HCT116 (cell line): ENCODE results near the gene MUC21. TPM values are rescaled to one million over a fixed set of nuclear protein-coding genes. Genes with fewer than 3 reads are reported as not detected.

Experiments
- ATAC-seq: fragments of 200-7000 bp; cut with Tn5 transposase; 2 replicates; pipeline ENCODE4 v1.9.1; 2020; ENCODE audit warnings: mild to moderate bottlenecking, moderate library complexity
- BruUV-seq: library from RNA; stranded (reverse); fragments of 400-500 nt; replicated peaks from 2 replicates; lab custom pipeline; 2021; lab: Mats Ljungman, UMichigan
- CTCF ChIA-PET: fragments of 300-600 bp; sonication (Branson Sonifier 250); formaldehyde crosslinking; loops from one replicate; lab custom pipeline; 2021; ENCODE audit warnings: antibody characterized with exemption; lab: Charles Lee
- POLR2A ChIA-PET: fragments of 300-600, 350-600 bp; sonication (Branson Sonifier 250); formaldehyde crosslinking; loops from one replicate; lab custom pipeline; 2021; ENCODE audit warnings: antibody characterized with exemption; lab: Charles Lee
- RAD21 ChIA-PET, 2 experiments: fragments of 300-600 bp; sonication (Branson Sonifier 250); formaldehyde crosslinking; loops; one replicate each; lab custom pipeline; 2023; ENCODE audit warnings: low total read pairs in 2 of 2; ENCODE audit not compliant: uncharacterized antibody in 2 of 2, unreplicated experiment in 2 of 2, low non-redundant PET in 1 of 2; lab: Charles Lee
- DNase-seq: peaks from one replicate; pipeline ENCODE4 v3.0.0-alpha.2; 2010; ENCODE audit warnings: low read depth, low spot score
- H2AFZ ChIP-seq: fragments of 200-600 bp; shearing (Covaris generic), sonication (generic); 2 replicates; pipeline ENCODE4 v1.6.1; 2017; ENCODE audit warnings: low read depth, mixed run types, mixed read lengths, antibody characterized with exemption, low read length; ENCODE audit not compliant: poor library complexity, severe bottlenecking
- H3K27ac ChIP-seq: 2 replicates; pipeline ENCODE4 v1.5.1; 2012; ENCODE audit warnings: low read depth, low read length
- H3K27me3 ChIP-seq: fragments of 200-600 bp; sonication (generic); 2 replicates; pipeline ENCODE4 v1.6.1; 2016; ENCODE audit warnings: mixed run types, low read length, mixed read lengths; ENCODE audit not compliant: insufficient read depth
- H3K36me3 ChIP-seq, 2 experiments: fragments of 200-500 bp in 1 of 2; fragments of 200-600 bp in 1 of 2; sonication (Bioruptor generic) in 1 of 2; sonication (generic) in 1 of 2; 2 replicates each; pipeline versions ENCODE4 v1.5.1 to v1.6.1; 2014 to 2016; ENCODE audit warnings: low read length in 2 of 2, inconsistent platforms in 1 of 2, mixed read lengths in 1 of 2, mixed run types in 1 of 2; ENCODE audit not compliant: insufficient read depth in 2 of 2, control insufficient read depth in 1 of 2
- H3K4me1 ChIP-seq, 2 experiments: fragments of 200-600 bp in 1 of 2; sonication (generic) in 1 of 2; 2 replicates each; pipeline versions ENCODE4 v1.5.1 to v1.6.1; 2012 to 2017; ENCODE audit warnings: low read length in 2 of 2, inconsistent platforms in 1 of 2, mild to moderate bottlenecking in 1 of 2, mixed read lengths in 1 of 2, mixed run types in 1 of 2, moderate library complexity in 1 of 2; ENCODE audit not compliant: insufficient read depth in 2 of 2, control insufficient read depth in 1 of 2
- H3K4me2 ChIP-seq: fragments of 200-600 bp; sonication (generic); 2 replicates; pipeline ENCODE4 v1.6.1; 2017; ENCODE audit warnings: mixed run types, low read length, mixed read lengths
- H3K4me3 ChIP-seq, 2 experiments: fragments of 200-600 bp in 1 of 2; sonication (generic) in 1 of 2; replicated peaks in 1 of 2; 2 replicates each; pipeline ENCODE4 v1.5.1; 2011 to 2016; ENCODE audit warnings: low read length in 2 of 2, control low read depth in 1 of 2, low read depth in 1 of 2, mild to moderate bottlenecking in 1 of 2, mixed read lengths in 1 of 2, mixed run types in 1 of 2
- H3K79me2 ChIP-seq: fragments of 200-600 bp; sonication (generic); 2 replicates; pipeline ENCODE4 v1.6.1; 2017; ENCODE audit warnings: mild to moderate bottlenecking, mixed run types, low read length, moderate library complexity, mixed read lengths; ENCODE audit not compliant: insufficient read depth
- H3K9ac ChIP-seq: fragments of 200-600 bp; sonication (generic); 2 replicates; pipeline ENCODE4 v1.6.1; 2016; ENCODE audit warnings: low read length, mixed read lengths
- H3K9me2 ChIP-seq: fragments of 200-600 bp; sonication (generic), shearing (Covaris generic); 2 replicates; pipeline ENCODE4 v1.6.1; 2017; ENCODE audit warnings: mixed run types, mild to moderate bottlenecking, moderate library complexity; ENCODE audit not compliant: insufficient read depth
- H3K9me3 ChIP-seq, 2 experiments: fragments of 200-500 bp in 1 of 2; fragments of 200-600 bp in 1 of 2; sonication (Bioruptor generic) in 1 of 2; sonication (generic) in 1 of 2; 2 replicates each; pipeline ENCODE4 v1.6.1; 2014 to 2017; ENCODE audit warnings: low read length in 2 of 2, mixed read lengths in 2 of 2, inconsistent platforms in 1 of 2, low read depth in 1 of 2, mild to moderate bottlenecking in 1 of 2, mixed run types in 1 of 2, moderate library complexity in 1 of 2; ENCODE audit not compliant: control insufficient read depth in 1 of 2, insufficient read depth in 1 of 2
- H4K20me1 ChIP-seq: fragments of 200-600 bp; sonication (generic), shearing (Covaris generic); 2 replicates; pipeline ENCODE4 v1.6.1; 2017; ENCODE audit warnings: mixed run types, mild to moderate bottlenecking, moderate library complexity; ENCODE audit not compliant: insufficient read depth
- ATF3 ChIP-seq: IDR thresholded peaks from 2 replicates; pipeline ENCODE4 v1.6.1; 2012
- CBX3 ChIP-seq: IDR thresholded peaks from 2 replicates; pipeline ENCODE4 v1.6.1; 2012; ENCODE audit warnings: low read depth
- CEBPB ChIP-seq: IDR thresholded peaks from 2 replicates; pipeline ENCODE4 v1.6.1; 2012; ENCODE audit warnings: low read depth
- CTCF ChIP-seq, 3 experiments: fragments of 200-600 bp in 1 of 3; sonication (generic) in 1 of 3; IDR thresholded peaks in 2 of 3; conservative IDR thresholded peaks in 1 of 3; 2 replicates each; pipeline ENCODE4 v1.5.1; 2012 to 2017; ENCODE audit warnings: low read depth in 2 of 3, low read length in 2 of 3, antibody characterized with exemption in 1 of 3, borderline replicate concordance in 1 of 3, control low read depth in 1 of 3, mild to moderate bottlenecking in 1 of 3, mixed read lengths in 1 of 3, mixed run types in 1 of 3, moderate library complexity in 1 of 3; ENCODE audit not compliant: insufficient read depth in 1 of 3
- EGR1 ChIP-seq: IDR thresholded peaks from 2 replicates; pipeline ENCODE4 v1.6.1; 2012; ENCODE audit warnings: low read depth
- EZH2phosphoT487 ChIP-seq: fragments of 200-600 bp; IDR thresholded peaks from 2 replicates; pipeline ENCODE4 v1.6.1; 2018; ENCODE audit warnings: antibody characterized with exemption, borderline replicate concordance
- FOSL1 ChIP-seq: IDR thresholded peaks from 2 replicates; pipeline ENCODE4 v1.6.1; 2012; ENCODE audit warnings: low read depth
- JUND ChIP-seq: IDR thresholded peaks from 2 replicates; pipeline ENCODE4 v1.6.1; 2012
- MAX ChIP-seq: IDR thresholded peaks from 2 replicates; pipeline ENCODE4 v1.6.1; 2012
- POLR2A ChIP-seq: IDR thresholded peaks from 2 replicates; pipeline ENCODE4 v1.7.0; 2011; ENCODE audit warnings: borderline replicate concordance; ENCODE audit not compliant: insufficient read depth, insufficient read length; ENCODE audit errors: extremely low read depth
- RAD21 ChIP-seq: IDR thresholded peaks from 2 replicates; pipeline ENCODE4 v1.6.1; 2012; ENCODE audit warnings: low read depth, mild to moderate bottlenecking
- REST ChIP-seq: IDR thresholded peaks from 2 replicates; pipeline ENCODE4 v1.6.1; 2012; ENCODE audit warnings: low read depth
- SIN3A ChIP-seq: IDR thresholded peaks from 2 replicates; pipeline ENCODE4 v1.6.1; 2012; ENCODE audit warnings: low read depth
- SP1 ChIP-seq: IDR thresholded peaks from 2 replicates; pipeline ENCODE4 v1.6.1; 2012; ENCODE audit warnings: low read depth
- ZNF274 ChIP-seq: fragments of 200-500 bp; sonication (Bioruptor generic); IDR thresholded peaks from 2 replicates; pipeline ENCODE4 v1.6.1; 2014; ENCODE audit warnings: mild to moderate bottlenecking, low read depth, low read length, inconsistent platforms
- intact Hi-C: fragments of 100-400 bp; cut with micrococcal nuclease; formaldehyde crosslinking; loops from 2 replicates; pipeline ENCODE4 v1.10.0; 2022
- total RNA-seq: library from RNA; stranded (reverse); gene quantifications from one replicate; pipeline ENCODE4 v1.2.1, GENCODE V29; 2021; ENCODE audit not compliant: unreplicated experiment

MUC21 gene
- total RNA-seq, 1 experiment from 2014 or later = not detected

GRCh38 chr6:30942338-30943060 is 41.0 kb upstream of the MUC21 start (continued):
- TF ChIP-seq CEBPB (no peak), ZNF274 (no peak), RAD21 (peak; percentile 67), CBX3 (peak; percentile 45; the same call in 1 of the 2 replicates), EGR1 (no peak)

- no peak overlapping the region for H3K4me2 ChIP-seq
- POLR2A ChIA-PET = no interaction called here
- no peak for TF ChIP-seq EZH2phosphoT487
- no peak for TF ChIP-seq CBX3
- TF ChIP-seq FOSL1 = no peak
- no peak for TF ChIP-seq ATF3
- no peak for TF ChIP-seq SIN3A
- no peak for TF ChIP-seq REST
- no peak for TF ChIP-seq CTCF (IDR thresholded peaks at IDR 0.05 in 2 of 3, conservative IDR thresholded peaks at IDR 0.05 in 1 of 3; ENCODE audit: borderline replicate concordance in 1 of 3, insufficient read depth in 1 of 3, low read depth in 2 of 3, low read length in 2 of 3)
- TF ChIP-seq SP1 = no peak
- TF ChIP-seq JUND = no peak
- no peak for TF ChIP-seq POLR2A
- no peak for TF ChIP-seq EGR1
- TF ChIP-seq MAX = no peak
- no peak for TF ChIP-seq CEBPB
- TF ChIP-seq ZNF274 = no peak
- TF ChIP-seq, all 23 proteins: peak for 0
- no peaks in the 10 kb centered on the region for H3K36me3 ChIP-seq
- CTCF ChIA-PET = interaction anchor here (0.7 kb wide), 1 partner anchor 143 kb away, joined by 5 read pairs; no protein-coding TSS in a partner anchor
- RAD21 ChIA-PET = no interaction called here
- no peak overlapping the region for H3K4me3 ChIP-seq
- no peak overlapping the region for H3K27ac ChIP-seq
- no peaks in the 10 kb centered on the region for H3K9me2 ChIP-seq
- H3K27me3 ChIP-seq = no peaks in the 10 kb centered on the region
- H3K79me2 ChIP-seq = no peaks in the 10 kb centered on the region
- H2AFZ ChIP-seq = no peak overlapping the region
- intact Hi-C loops = no loop called here
- H3K9ac ChIP-seq = no peak overlapping the region
- no peak for ATAC-seq
- H3K4me1 ChIP-seq = peaks cover 14 to 19% of the 10 kb centered on the region in 2 experiments
- BruUV-seq = no TSS peak
- H3K9me3 ChIP-seq = no peaks in the 10 kb centered on the region
- DNase-seq = no peak
- no peaks in the 10 kb centered on the region for H4K20me1 ChIP-seq
Measured at GRCh38 chr6:30944051-30944450, 39.5 kb upstream of the MUC21 start.
